Heart left ventricle (tissue), 13 donors: ENCODE results near the gene SYNPO.

Experiments used
- CTCF ChIP-seq, 12 donors: fragments of 200-600 bp; sonication (generic) in 4 of 12; IDR thresholded peaks; one replicate each; pipeline versions ENCODE4 v1.5.0 to v1.8.0; 2018 to 2022; ENCODE audit warnings: antibody characterized with exemption in 12 of 12, mild to moderate bottlenecking in 5 of 12
- POLR2A ChIP-seq, 2 donors: fragments of 450-650 bp; IDR thresholded peaks; one replicate each; pipeline ENCODE4 v1.6.1; 2017; ENCODE audit warnings: antibody characterized with exemption in 2 of 2, mild to moderate bottlenecking in 2 of 2, moderate library complexity in 2 of 2
- donor health status: ischemic (EF 13 %, LVEDD 7.1; RV severe dilation, severe dysfunction).
- donor health status: DM: no; HTN: yes; CAD: no.
- donor health status: DM: no; HTN: no; CAD: no.
- donor health status: ischemic (EF 25% LVEDD 6.9; RV normal size, moderate dysfunction).
- donor health status: ischemic (EF 25% LVEDD 5.7; RV mildly dilated, moderate dysfunction).
- donor health status: ischemic (EF 35%, LVEDD 5.7; RV mildly dilated, moderate dysfunction).
- donor health status: nonischemic (EF 11% LVEDD 7.7; RV severe dilation, severe dysfunction).
- donor health status: DM: yes; HTN: yes; CAD: no.
- donor health status: PGD.
- donor health status: ischemic (EF 29% LVEDD 5.4; RV normal size, mild dysfunction).
- donor health status: nonischemic (EF 23%, LVEDD 6.1; RV moderate dilation, normal function).

GRCh38 chr5:150663936-150664335, 23.5 kb downstream of the SYNPO start:
- TF ChIP-seq CTCF (IDR thresholded peaks at IDR 0.05) (no peak), POLR2A (IDR thresholded peaks at IDR 0.05) (no peak)
